H1 (cell line): ENCODE measurements around the gene TEAD1. TPM values are rescaled to one million over a fixed set of nuclear protein-coding genes. Genes with fewer than 3 reads are reported as not detected.

Experiments
- CHD7 ChIP-seq: fragments of 300-600 bp; sonication (generic); IDR thresholded peaks from 2 replicates; pipeline ENCODE4 v1.7.1; 2012; ENCODE audit warnings: low read length, moderate library complexity, mild to moderate bottlenecking, inconsistent platforms; ENCODE audit not compliant: insufficient replicate concordance
- FOSL1 ChIP-seq: IDR thresholded peaks from 2 replicates; pipeline ENCODE4 v1.6.1; 2011; ENCODE audit warnings: mild to moderate bottlenecking, low read depth, low read length, moderate library complexity; ENCODE audit not compliant: insufficient read depth
- HDAC6 ChIP-seq: IDR thresholded peaks from one replicate; pipeline ENCODE4 v1.7.1; 2012; ENCODE audit warnings: low read depth, mild to moderate bottlenecking, inconsistent platforms, low read length, moderate library complexity
- KDM5A ChIP-seq: fragments of 200-600 bp; IDR thresholded peaks from 2 replicates; pipeline ENCODE4 v1.7.1; 2012; ENCODE audit warnings: mild to moderate bottlenecking, low read length, inconsistent platforms, mixed read lengths
- SIN3A ChIP-seq, 2 experiments: IDR thresholded peaks in 1 of 2; conservative IDR thresholded peaks in 1 of 2; 2 replicates each; pipeline ENCODE4 v1.6.1; 2011 to 2012; ENCODE audit warnings: low read length in 2 of 2, improper control_type of control experiment in 1 of 2, low read depth in 1 of 2, mild to moderate bottlenecking in 1 of 2
- polyA plus RNA-seq, 7 experiments: library from polyadenylated mRNA; depleted of rRNA in 3 of 7; stranded (reverse) in 5 of 7; unstranded in 2 of 7; fragments of >200 nt in 5 of 7; fragments of 200-250 nt in 2 of 7; gene quantifications; 1 replicate in 5 of 7; 2 replicates in 1 of 7; 4 replicates in 1 of 7; pipeline versions ENCODE4 v1.2.1 to v1.2.3, GENCODE V29; 2011 to 2013; ENCODE audit warnings: missing spikeins in 2 of 7, mixed read lengths in 2 of 7
- total RNA-seq: library from RNA; stranded (reverse); fragmentation: NEBNext Ultra II Directional; extraction: Animal tissue kit (Norgen Biotek cat#: 25700); gene quantifications from 2 replicates; pipeline ENCODE4 v1.2.1, GENCODE V29; 2021
- TF ChIP-seq, protein P1 (sequence below): IDR thresholded peaks from 2 replicates; pipeline ENCODE4 v1.6.1; 2011; ENCODE audit warnings: low read length, improper control_type of control experiment

Gene TEAD1
- total and polyA plus RNA-seq, 2 of the 8 experiments (the other 6 are each of a cell fraction or from before 2014, with no cell fraction given) = 15.6 to 67.4 TPM

DNA sequence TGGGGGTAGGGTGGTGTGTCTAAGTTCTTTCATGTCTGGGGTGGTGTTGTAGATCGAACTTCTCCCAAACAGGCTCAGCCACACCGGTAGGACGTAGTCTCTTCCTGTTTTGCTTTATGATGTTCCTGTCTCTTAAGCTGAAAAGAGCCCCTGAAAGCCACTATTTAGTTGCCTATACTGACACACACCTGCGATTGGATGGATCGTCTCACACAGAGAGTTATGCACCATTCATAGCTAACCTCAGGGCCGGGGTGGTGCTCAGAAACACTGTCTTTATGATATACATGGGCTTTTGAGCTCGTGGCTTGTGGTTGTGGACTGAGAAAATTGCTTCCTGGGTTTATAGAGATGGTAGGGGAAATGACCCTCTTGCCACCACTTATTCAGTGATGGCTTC lies 137.6 kb downstream of the TEAD1 start (continued):
- TF ChIP-seq, protein P1, sequence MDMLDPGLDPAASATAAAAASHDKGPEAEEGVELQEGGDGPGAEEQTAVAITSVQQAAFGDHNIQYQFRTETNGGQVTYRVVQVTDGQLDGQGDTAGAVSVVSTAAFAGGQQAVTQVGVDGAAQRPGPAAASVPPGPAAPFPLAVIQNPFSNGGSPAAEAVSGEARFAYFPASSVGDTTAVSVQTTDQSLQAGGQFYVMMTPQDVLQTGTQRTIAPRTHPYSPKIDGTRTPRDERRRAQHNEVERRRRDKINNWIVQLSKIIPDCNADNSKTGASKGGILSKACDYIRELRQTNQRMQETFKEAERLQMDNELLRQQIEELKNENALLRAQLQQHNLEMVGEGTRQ = no peak
- TF ChIP-seq SIN3A (conservative IDR thresholded peaks at IDR 0.05 in 1 of 2, IDR thresholded peaks at IDR 0.05 in 1 of 2; ENCODE audit: low read depth in 1 of 2, low read length in 2 of 2) = no peak
- TF ChIP-seq KDM5A = no peak
- no peak for TF ChIP-seq CHD7
- TF ChIP-seq FOSL1 = no peak
- TF ChIP-seq HDAC6 = no peak
